ELR (cell line): ENCODE results near the gene FOXP1.
"Not testable (repeated sequence)": the region's sequence is repeated elsewhere in the genome, so short reads cannot be mapped to it uniquely, and the experiment has no call there.

Experiments
- DNase-seq: peaks from one replicate; pipeline ENCODE4 v3.0.0-alpha.2; 2015; ENCODE audit warnings: low read depth

The FOXP1 gene

DNA sequence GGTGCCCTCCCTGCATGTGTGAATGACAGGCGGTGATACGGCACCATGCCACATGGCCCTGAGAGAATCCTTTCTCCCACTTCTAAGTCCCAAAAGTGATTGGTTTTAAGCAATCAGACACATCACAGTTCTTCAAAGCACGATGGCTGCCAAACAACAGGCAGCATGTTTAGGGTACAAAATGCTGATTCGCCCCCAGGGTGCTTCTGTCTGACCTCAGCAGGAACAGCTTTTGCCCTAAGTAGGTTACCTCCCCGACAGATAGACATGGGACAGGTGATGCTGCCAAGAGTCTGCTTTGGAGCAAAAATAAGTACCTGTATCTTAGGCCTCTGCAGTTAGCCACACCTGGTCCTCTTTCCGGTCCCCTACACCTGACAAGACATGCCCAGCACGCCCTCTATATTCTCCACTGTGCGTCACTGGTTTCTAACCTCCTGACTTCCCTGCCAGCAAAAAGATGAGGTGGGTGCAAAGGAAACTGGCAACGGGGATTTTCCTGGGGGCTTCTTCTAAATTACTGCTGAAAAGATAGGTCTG is 549.8 kb downstream of the FOXP1 start:
- DNase-seq: no peak

GRCh38 chr3:71031914-71032521 is 551.5 kb downstream of the FOXP1 start:
- no peak for DNase-seq

DNA sequence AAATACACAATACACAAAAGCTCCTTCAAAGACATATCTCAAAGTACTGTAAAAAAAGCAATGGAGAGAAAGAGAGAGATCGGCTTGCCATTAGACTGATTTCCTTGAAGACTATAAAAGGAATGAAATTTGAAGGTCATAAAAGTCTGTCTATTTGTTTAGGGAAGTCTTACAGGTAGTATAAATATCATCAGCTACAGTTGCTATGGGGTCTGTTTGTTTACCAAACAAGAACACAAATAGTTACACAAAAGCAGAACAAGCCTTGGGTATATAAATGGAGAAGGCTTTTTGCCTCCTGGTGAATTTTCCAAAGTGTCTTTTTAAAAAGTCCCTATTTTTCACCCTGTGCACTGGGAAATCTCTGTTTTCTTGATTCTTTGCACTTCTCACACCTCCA is 552.3 kb downstream of the FOXP1 start:
- no peak for DNase-seq

- no peak for DNase-seq
These were observed 552.8 kb downstream of the FOXP1 start for GRCh38 chr3:71030748-71031147.

GRCh38 chr3:71029770-71030169 is 553.8 kb downstream of the FOXP1 start:
- no peak for DNase-seq

DNA sequence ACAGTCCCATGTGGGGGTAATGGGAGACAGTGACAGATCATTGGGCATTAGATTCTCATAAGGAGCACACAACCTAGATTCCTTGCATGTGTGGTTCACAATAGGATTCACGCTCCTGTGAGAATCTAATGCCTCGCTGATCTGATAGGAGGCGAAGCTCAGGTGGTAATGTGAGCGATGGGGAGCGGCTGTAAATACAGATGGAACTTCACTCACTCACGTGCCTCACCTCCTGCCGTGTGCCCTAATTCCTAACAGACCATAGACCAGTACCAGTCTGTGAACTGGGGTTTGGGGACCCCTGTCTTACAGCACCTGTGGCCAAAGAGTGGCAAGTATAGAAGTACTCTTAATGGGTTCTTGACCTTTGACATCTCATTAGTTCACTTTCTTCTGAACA is 554.7 kb downstream of the FOXP1 start:
- DNase-seq: no peak

DNA sequence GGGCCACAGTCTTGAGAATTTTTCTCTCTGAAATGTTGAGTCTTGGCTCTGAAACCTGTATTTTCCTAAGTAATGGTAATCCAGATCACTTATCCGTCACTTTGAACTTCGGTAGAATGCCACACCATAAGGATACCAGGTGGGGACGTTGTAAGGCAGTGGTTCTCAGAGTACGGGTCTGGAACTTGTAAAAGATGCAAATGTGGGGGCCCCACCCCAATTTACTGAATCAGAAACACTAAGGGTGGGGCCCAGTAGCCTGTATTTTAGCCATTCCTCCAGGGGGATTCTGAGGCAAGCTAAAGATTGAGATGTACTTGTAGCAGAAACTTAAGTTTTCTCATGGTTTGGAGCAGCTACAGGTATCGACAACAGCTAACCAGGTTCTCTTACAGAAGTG is 555.3 kb downstream of the FOXP1 start:
- no peak for DNase-seq

DNA sequence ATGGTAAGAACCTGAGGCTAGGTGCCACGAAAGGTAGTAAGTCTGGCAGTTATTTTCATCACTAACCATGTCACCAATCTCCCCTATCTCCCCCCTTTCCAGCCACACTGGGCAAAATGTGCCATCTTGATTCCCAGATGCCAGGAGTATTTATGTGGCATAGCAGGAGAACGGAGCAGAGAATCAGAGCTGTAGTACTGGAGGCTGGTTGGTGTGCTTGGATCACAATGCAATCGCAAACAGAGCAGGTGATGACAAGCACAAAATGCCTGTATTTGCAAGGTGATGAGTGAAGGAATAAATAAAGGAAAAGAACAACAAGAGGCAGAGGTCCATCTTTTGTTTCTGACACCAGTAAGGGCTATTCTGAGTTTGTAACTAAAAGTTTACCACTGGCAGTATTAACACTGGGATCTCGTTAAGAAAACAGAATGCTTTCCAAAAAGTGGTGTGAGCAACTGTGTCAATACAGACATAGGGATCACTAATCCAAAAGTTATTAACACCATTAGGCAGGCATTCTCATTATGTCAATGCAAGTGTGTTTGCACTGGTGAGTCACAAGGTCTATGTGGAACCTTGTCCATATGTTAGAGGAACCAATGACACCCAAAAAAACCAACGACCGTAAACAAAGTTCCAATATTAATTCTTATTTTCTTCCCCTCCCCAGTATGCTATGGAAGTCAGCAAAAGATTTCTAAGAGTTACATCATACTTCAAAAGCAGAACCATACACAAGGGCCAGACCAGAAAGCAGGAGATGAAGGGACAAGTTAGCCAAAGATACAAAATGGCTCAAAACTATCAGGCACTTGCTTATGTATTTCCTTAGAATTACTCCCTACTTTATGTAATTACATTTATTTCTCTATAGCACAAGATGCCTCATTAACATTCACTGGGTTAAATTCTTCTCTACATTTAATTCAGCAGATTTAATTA is 556.6 kb downstream of the FOXP1 start:
- DNase-seq: no peak

GRCh38 chr3:71025516-71025915 is 558.0 kb downstream of the FOXP1 start:
- no peak for DNase-seq

DNA sequence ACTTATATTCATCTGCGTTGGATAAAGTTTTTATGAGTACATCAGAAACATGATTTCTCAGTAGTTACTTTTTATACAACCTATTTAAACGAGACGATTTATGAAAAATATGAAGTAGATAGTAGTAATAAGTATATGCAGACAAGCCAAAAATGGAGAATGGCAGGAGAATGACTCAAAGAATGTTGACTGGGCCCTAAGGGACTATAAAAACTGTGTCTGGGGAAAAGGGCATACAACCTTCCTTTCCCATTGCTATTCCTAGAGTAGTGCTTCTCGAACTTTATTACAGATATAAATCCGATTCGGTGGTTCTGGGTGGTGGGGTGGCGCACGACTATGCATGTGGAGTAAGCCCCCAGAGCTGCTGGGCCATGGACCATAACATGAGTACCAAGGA is 558.5 kb downstream of the FOXP1 start:
- no peak for DNase-seq

GRCh38 chr3:71022551-71023335 is 560.8 kb downstream of the FOXP1 start:
- DNase-seq: peak; percentile 28

GRCh38 chr3:71018799-71019198 is 564.7 kb downstream of the FOXP1 start:
- DNase-seq: no peak

DNA sequence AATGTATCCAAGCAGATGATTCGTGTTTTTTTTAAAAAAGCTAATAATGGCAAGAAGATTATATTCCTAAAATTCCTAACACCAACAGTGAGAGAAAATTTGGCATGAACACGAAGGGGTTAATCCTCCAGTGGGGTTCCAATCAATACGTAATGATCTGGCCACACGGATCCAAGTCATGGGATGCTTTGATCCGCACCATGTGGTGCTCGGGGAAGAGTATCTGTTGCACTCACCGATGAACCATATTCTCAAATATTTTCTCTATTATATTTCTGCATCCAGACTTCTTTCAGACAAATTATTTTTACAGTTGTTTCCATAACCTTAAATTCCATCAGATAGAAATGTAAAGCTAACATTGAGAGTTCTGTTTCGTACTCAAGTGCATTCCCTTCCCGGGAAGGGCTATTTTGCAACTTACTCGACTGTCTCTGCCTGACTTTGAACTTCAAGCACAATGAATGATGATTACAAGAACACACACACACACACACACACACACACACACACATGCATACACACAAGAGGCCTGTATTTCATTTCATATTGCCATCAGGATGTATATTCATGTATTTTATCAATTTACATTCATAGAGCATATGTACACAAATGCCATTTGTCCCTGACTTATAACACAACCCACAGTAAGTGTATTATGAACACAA is 567.2 kb downstream of the FOXP1 start:
- no peak for DNase-seq

GRCh38 chr3:71014616-71015015 is 568.9 kb downstream of the FOXP1 start:
- not testable (repeated sequence) for DNase-seq

DNA sequence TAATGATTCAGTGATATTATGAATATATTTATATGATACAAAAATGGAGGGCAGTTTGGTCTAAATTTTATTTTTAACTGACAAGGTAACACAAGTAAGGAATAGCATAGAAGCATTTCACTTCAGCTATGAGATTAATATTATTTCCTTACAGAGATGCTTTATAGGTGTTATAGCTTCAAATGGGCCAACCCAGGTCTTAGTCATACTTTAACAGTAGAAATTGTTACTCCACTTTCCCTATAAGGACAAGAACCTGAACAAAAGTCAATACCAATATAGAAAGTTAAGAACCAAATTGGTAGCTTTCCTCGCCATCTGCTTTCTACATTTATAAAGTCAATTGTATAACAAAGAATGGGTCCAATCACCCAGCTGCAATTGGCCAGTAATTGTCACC is 570.6 kb downstream of the FOXP1 start:
- DNase-seq: no peak

DNA sequence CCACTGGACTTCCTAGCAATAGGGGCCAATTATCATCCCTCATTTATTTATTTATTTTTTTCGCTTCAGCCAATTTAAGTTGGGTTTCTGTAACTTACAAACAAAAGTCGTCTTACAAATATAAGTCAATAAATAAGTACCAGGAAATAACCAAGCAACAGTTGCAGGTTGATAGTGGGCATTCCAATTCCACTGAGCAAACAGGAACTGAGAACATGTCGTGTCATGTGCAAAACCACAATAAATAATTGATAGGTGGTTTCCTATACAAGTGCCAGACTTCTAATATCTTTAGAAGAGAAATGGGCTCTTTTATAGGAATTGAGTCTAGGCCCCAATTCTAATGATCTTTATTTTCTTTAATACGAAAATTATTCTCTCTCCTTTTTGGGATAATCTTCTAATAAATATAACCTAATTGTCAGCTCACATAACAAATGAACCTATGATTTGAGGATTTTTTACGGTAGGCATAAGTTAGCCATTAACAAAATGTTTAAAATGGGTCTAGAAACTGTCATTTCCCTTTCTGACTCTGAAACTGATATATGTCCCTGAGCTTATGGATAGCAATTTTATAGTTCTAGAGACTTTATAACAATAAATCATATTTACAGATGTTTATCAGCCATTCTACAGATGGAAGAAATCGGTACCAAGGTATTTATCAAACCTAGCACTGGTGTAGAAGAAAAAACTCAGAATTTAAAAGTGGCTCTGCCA is 571.8 kb downstream of the FOXP1 start:
- DNase-seq: peak; percentile 61

- DNase-seq: peak; percentile 9
These were observed 572.6 kb downstream of the FOXP1 start for GRCh38 chr3:71010726-71011455.

GRCh38 chr3:71008350-71008935 is 575.1 kb downstream of the FOXP1 start:
- no peak for DNase-seq

GRCh38 chr3:71006810-71007785 is 576.4 kb downstream of the FOXP1 start:
- DNase-seq: peak; percentile 53
